Body of pancreas (tissue), 4 donors: ENCODE data around the gene ATP6V1F. TPM values are rescaled to one million over a fixed set of nuclear protein-coding genes. Genes with fewer than 3 reads are reported as not detected.

ENCODE experiments used
- ATAC-seq: fragments of 150-250 bp; one replicate; pipeline ENCODE4 v1.9.1; 2016
- DNase-seq, 4 donors: peaks; one replicate each; pipeline ENCODE4 v3.0.0-alpha.2; 2019
- H3K27ac ChIP-seq, 4 donors: fragments of 200-600 bp; sonication (generic); 1 replicate in 3 of 4; 2 replicates in 1 of 4; pipeline versions ENCODE4 v1.5.1 to v1.6.1; 2016 to 2019; ENCODE audit warnings: mild to moderate bottlenecking in 1 of 4, mixed read lengths in 1 of 4, moderate library complexity in 1 of 4
- H3K27me3 ChIP-seq, 2 donors: fragments of 200-600 bp; sonication (generic); one replicate each; pipeline ENCODE4 v1.6.0; 2016; ENCODE audit warnings: mild to moderate bottlenecking in 1 of 2
- H3K36me3 ChIP-seq, 2 donors: fragments of 200-600 bp; sonication (generic); replicated peaks in 1 of 2; 2 replicates each; pipeline ENCODE4 v1.5.1; 2016; ENCODE audit warnings: low read depth in 2 of 2; ENCODE audit not compliant: insufficient read depth in 1 of 2
- H3K4me1 ChIP-seq: fragments of 200-600 bp; sonication (generic); one replicate; pipeline ENCODE4 v1.6.0; 2016
- H3K4me3 ChIP-seq, 2 donors: fragments of 200-600 bp; sonication (generic); 1 replicate in 1 of 2; 2 replicates in 1 of 2; pipeline ENCODE4 v1.5.1; 2016 to 2019
- H3K9me3 ChIP-seq, 3 donors: fragments of 200-600 bp; sonication (generic); 1 replicate in 2 of 3; 2 replicates in 1 of 3; pipeline ENCODE4 v1.5.1; 2016
- POLR2A ChIP-seq, 3 donors: fragments of 450-650 bp; IDR thresholded peaks; one replicate each; pipeline ENCODE4 v1.6.1; 2016; ENCODE audit warnings: antibody characterized with exemption in 3 of 3, mild to moderate bottlenecking in 2 of 3
- WGBS, 2 donors: methylation state at CpG; one replicate each; pipeline ENCODE4 v1.1.5; 2017; 5-methylcytosine and 5-hydroxymethylcytosine counted together
- intact Hi-C: fragments of 100-400 bp; cut with DNase I; formaldehyde crosslinking; loops from one replicate; pipeline ENCODE4 v1.15.1; 2023
- total RNA-seq, 2 donors: library from RNA; depleted of rRNA; stranded (reverse); fragments of >200 nt; gene quantifications; one replicate each; pipeline ENCODE4 v1.1.0, GENCODE V29; 2016
- TF ChIP-seq, protein P1 (sequence below), 7 experiments: fragments of 450-650 bp in 4 of 7; fragments of 200-600 bp in 3 of 7; sonication (generic) in 3 of 7; IDR thresholded peaks; one replicate each; pipeline ENCODE4 v1.5.1; 2016 to 2019; ENCODE audit warnings: antibody characterized with exemption in 7 of 7

Gene ATP6V1F
- total RNA-seq, 2 donors from 2014 or later, result 36.3 to 45.8 TPM

DNA sequence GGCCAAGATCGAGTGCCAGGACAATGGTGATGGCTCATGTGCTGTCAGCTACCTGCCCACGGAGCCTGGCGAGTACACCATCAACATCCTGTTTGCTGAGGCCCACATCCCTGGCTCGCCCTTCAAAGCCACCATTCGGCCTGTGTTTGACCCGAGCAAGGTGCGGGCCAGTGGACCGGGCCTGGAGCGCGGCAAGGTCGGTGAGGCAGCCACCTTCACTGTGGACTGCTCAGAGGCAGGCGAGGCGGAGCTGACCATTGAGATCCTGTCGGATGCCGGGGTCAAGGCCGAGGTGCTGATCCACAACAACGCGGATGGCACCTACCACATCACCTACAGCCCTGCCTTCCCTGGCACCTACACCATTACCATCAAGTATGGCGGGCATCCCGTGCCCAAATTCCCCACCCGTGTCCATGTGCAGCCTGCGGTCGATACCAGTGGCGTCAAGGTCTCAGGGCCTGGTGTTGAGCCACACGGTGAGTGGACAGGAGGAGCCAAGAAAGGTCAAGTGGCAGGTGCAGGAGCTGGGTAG, 17.8 kb upstream of the ATP6V1F start:
- intact Hi-C loops, result no loop called here
- H3K27me3 ChIP-seq, result no peaks in the 10 kb centered on the region
- ATAC-seq (no peak), DNase-seq (no peak)
- TF ChIP-seq, protein P1, sequence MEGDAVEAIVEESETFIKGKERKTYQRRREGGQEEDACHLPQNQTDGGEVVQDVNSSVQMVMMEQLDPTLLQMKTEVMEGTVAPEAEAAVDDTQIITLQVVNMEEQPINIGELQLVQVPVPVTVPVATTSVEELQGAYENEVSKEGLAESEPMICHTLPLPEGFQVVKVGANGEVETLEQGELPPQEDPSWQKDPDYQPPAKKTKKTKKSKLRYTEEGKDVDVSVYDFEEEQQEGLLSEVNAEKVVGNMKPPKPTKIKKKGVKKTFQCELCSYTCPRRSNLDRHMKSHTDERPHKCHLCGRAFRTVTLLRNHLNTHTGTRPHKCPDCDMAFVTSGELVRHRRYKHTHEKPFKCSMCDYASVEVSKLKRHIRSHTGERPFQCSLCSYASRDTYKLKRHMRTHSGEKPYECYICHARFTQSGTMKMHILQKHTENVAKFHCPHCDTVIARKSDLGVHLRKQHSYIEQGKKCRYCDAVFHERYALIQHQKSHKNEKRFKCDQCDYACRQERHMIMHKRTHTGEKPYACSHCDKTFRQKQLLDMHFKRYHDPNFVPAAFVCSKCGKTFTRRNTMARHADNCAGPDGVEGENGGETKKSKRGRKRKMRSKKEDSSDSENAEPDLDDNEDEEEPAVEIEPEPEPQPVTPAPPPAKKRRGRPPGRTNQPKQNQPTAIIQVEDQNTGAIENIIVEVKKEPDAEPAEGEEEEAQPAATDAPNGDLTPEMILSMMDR (IDR thresholded peaks at IDR 0.05), result no peak
- no peak for TF ChIP-seq POLR2A (IDR thresholded peaks at IDR 0.05)
- 90 to 91% methylated on average over 14 to 24 of the region's 25 CpGs for WGBS, 2 donors
- no peaks in the 10 kb centered on the region for H3K36me3 ChIP-seq
- H3K27ac ChIP-seq, result no peak overlapping the region
- H3K4me1 ChIP-seq, result no peaks in the 10 kb centered on the region
- H3K9me3 ChIP-seq, result no peaks in the 10 kb centered on the region
- no peak overlapping the region for H3K4me3 ChIP-seq

DNA sequence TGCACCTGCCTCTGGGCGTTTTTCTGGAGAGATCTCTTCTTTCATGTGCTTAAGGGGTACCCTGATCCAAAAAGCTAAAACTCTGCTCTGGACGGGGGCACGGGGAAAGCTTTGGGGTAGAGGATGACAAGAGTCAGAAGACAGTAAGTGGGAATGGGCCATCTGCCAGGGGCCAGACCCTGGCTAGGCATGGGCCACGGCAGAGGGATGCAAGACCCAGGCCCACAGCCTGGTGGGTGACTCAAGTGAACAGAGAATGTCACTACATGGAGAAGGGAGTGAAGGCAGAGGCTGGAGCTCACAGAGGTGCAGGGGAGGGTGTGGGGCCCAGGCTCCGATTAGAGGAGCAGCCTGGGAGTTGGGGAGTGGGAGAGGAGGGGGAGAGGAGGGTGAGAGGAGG, 17.2 kb upstream of the ATP6V1F start:
- no peaks in the 10 kb centered on the region for H3K4me1 ChIP-seq
- no peak for DNase-seq

DNA sequence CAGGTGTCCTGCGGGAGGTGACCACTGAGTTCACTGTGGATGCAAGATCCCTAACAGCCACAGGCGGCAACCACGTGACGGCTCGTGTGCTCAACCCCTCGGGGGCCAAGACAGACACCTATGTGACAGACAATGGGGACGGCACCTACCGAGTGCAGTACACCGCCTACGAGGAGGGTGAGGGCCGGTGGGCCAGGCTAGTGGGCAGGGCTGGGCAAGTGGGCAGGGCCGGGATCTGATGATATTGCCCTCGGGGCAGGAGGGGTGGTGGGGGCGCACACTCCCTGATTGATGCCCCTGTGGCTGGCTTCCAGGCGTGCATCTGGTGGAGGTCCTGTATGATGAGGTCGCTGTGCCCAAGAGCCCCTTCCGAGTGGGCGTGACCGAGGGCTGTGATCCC, 16.7 kb upstream of the ATP6V1F start:
- Histone ChIP-seq H3K4me1 (no peaks in the 10 kb centered on the region), H3K36me3 (no peaks in the 10 kb centered on the region), H3K9me3 (no peaks in the 10 kb centered on the region), H3K4me3 (no peak overlapping the region), H3K27me3 (no peaks in the 10 kb centered on the region), H3K27ac (no peak overlapping the region)
- no peak for ATAC-seq
- TF ChIP-seq, protein P1 (IDR thresholded peaks at IDR 0.05), result no peak
- TF ChIP-seq POLR2A (IDR thresholded peaks at IDR 0.05), result no peak
- 78% methylated on average over 5 to 18 of the region's 19 CpGs for WGBS, 2 donors
- intact Hi-C loops, result no loop called here
- DNase-seq, result no peak

More for the DNA sequence above, 17.2 kb upstream of the ATP6V1F start:
- Histone ChIP-seq H3K27me3 (no peaks in the 10 kb centered on the region), H3K9me3 (no peaks in the 10 kb centered on the region), H3K4me3 (no peak overlapping the region), H3K27ac (no peak overlapping the region), H3K36me3 (no peaks in the 10 kb centered on the region)
- no peak for ATAC-seq
- TF ChIP-seq POLR2A (IDR thresholded peaks at IDR 0.05), result no peak
- TF ChIP-seq, protein P1 (IDR thresholded peaks at IDR 0.05), result no peak
- 66% methylated on average over 5 of the region's 5 CpGs for WGBS, 2 donors
- intact Hi-C loops, result no loop called here

DNA sequence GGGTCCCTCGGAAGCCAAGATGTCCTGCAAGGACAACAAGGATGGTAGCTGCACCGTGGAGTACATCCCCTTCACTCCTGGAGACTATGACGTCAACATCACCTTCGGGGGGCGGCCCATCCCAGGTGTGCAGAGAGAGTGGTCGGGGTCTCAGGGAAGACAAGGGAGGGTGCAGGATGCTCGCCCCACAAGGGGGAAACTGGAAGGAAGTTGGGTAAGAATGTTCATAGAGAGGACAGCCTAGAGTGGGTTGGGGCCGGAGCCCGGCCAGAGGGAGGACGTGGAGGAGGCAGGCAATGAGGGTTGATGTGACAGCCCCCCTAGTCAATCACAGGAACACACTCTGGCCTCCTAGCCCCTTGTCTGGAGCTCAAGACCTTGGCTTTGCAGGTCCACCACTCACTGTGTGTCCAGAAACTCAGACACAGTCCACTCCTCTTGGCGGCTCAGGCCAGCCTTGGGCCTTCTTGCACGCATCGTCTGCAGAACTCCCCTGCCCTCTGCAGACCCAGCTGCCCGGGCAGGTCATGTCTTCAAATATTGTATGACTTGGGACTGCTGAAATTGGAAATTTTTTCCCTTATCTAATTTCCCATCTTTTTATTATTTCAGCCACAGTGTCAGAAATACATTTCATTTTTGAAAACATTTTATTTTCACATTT, 15.7 kb upstream of the ATP6V1F start:
- 80 to 84% methylated on average over 10 to 14 of the region's 14 CpGs for WGBS, 2 donors
- no peak for ATAC-seq
- TF ChIP-seq, protein P1 (IDR thresholded peaks at IDR 0.05), result no peak
- no peak for TF ChIP-seq POLR2A (IDR thresholded peaks at IDR 0.05)

DNA sequence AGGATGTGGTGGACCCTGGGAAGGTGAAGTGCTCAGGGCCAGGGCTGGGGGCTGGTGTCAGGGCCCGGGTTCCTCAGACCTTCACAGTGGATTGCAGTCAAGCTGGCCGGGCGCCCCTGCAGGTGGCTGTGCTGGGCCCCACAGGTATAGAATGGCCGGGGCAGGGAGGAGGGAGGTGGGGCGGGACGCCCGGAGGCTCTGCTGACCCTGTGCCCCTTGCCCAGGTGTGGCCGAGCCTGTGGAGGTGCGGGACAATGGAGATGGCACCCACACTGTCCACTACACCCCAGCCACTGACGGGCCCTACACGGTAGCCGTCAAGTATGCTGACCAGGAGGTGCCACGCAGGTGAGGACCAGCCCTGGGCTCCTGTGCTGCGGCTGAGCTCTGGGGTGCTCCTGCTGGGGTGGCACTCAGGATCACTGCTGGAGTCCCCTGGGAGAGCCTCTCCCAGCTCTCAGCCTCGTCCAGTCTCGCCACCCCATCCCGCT, 14.9 kb upstream of the ATP6V1F start:
- no peaks in the 10 kb centered on the region for H3K27me3 ChIP-seq
- H3K4me3 ChIP-seq, result no peak overlapping the region
- 86 to 87% methylated on average over 6 to 16 of the region's 17 CpGs for WGBS, 2 donors
- TF ChIP-seq, protein P1 (IDR thresholded peaks at IDR 0.05), result no peak
- no peak for TF ChIP-seq POLR2A (IDR thresholded peaks at IDR 0.05)
- DNase-seq, result no peak
- H3K4me1 ChIP-seq, result no peaks in the 10 kb centered on the region
- intact Hi-C loops, result no loop called here
- H3K27ac ChIP-seq, result no peak overlapping the region
- H3K36me3 ChIP-seq, result no peaks in the 10 kb centered on the region
- no peak for ATAC-seq
- no peaks in the 10 kb centered on the region for H3K9me3 ChIP-seq

More for the DNA sequence above, 15.7 kb upstream of the ATP6V1F start:
- H3K4me3 ChIP-seq, result no peak overlapping the region
- DNase-seq, result no peak
- H3K36me3 ChIP-seq, result no peaks in the 10 kb centered on the region
- no peak overlapping the region for H3K27ac ChIP-seq
- H3K4me1 ChIP-seq, result no peaks in the 10 kb centered on the region
- intact Hi-C loops, result no loop called here
- H3K27me3 ChIP-seq, result no peaks in the 10 kb centered on the region
- H3K9me3 ChIP-seq, result no peaks in the 10 kb centered on the region
